IgD-negative memory B cell (primary cell): ENCODE data around the gene LDLRAD4. TPM values are rescaled to one million over a fixed set of nuclear protein-coding genes. Genes with fewer than 3 reads are reported as not detected.

ENCODE experiments used
- H3K27ac Mint-ChIP-seq, 3 donors: one replicate each; pipeline ENCODE4 v1.8.0; 2020 to 2022; ENCODE audit warnings: mild to moderate bottlenecking in 3 of 3, mixed read lengths in 3 of 3, moderate library complexity in 1 of 3
- H3K27me3 Mint-ChIP-seq: one replicate; pipeline ENCODE4 v1.8.0; 2021; ENCODE audit warnings: mixed read lengths
- H3K36me3 Mint-ChIP-seq: one replicate; pipeline ENCODE4 v1.8.0; 2020; ENCODE audit warnings: mild to moderate bottlenecking, mixed read lengths
- H3K4me1 Mint-ChIP-seq, 3 donors: one replicate each; pipeline ENCODE4 v1.8.0; 2020 to 2022; ENCODE audit warnings: mixed read lengths in 3 of 3, mild to moderate bottlenecking in 1 of 3
- H3K4me3 Mint-ChIP-seq, 4 donors: one replicate each; pipeline ENCODE4 v1.8.0; 2020 to 2022; ENCODE audit warnings: mild to moderate bottlenecking in 4 of 4, mixed read lengths in 4 of 4, moderate library complexity in 3 of 4
- H3K9me3 Mint-ChIP-seq, 3 donors: one replicate each; pipeline ENCODE4 v1.8.0; 2020 to 2021; ENCODE audit warnings: mixed read lengths in 3 of 3, mild to moderate bottlenecking in 1 of 3
- polyA plus RNA-seq: library from polyadenylated mRNA; unstranded; fragments of 300-500 nt; fragmentation: Illumina TruSeq; gene quantifications from one replicate; pipeline ENCODE4 v1.2.3, GENCODE V29; 2021

Gene LDLRAD4
- polyA plus RNA-seq, 1 donor from 2014 or later: 5.1 TPM

DNA sequence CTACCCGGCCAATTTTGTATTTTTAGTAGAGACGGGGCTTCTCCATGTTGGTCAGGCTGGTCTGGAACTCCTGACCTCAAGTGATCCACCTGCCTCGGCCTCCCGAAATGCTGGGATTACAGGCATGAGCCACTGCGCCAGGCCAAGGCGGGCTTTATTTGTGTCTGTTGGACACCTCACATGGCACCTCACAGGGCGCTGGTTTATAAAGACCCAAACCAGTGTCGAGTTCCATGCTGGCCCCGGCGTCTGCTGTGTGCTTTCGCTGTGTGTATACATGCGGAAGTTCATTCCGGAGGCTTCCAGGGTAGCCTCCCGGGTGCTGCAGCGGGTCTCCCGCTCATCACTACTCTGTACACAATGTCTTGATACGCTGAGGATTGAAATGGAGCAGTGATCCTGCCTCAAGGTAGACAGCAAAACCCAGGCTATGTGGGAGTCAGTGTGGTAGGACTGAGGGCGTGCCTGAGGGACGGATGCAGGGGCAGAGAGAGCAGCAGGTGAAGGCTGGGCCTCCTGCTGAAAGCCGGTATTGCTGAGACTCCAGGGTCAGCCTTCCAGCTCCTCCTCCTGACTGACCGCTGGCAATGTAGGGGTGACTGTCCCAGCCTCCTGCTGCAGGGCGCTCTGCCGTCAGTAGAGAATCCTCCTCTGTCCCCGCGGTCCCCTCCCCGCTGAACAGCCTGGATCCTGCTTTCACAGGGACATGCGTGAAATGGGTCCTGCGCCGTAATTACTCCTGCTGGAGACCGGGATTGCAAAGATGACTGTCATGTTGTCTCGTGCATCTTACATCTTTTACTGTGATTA lies 22.7 kb downstream of the LDLRAD4 start:
- peaks cover 5% of the 10 kb centered on the region for H3K27me3 Mint-ChIP-seq
- no peaks in the 10 kb centered on the region for H3K36me3 Mint-ChIP-seq
- H3K4me1 Mint-ChIP-seq: no peaks in the 10 kb centered on the region
- no peaks in the 10 kb centered on the region for H3K9me3 Mint-ChIP-seq
- H3K4me3 Mint-ChIP-seq: peak overlapping the region in 1 of 4 donors; percentile 43
- no peak overlapping the region for H3K27ac Mint-ChIP-seq

DNA sequence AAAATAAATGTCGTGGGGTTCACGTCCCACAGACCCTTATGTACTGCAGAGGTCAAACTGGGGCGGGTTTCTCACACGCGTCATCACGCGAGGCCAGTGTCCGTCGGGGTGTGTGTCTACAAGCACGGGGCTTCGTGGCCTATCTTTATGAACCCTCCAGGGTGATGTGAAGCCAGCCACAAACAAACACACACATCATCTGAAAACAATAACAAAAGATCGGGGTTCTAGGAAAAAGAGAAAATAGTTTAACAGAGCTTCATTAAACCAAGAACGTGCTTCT lies 23.3 kb downstream of the LDLRAD4 start:
- Mint-ChIP-seq H3K36me3 (no peaks in the 10 kb centered on the region), H3K4me1 (no peaks in the 10 kb centered on the region), H3K9me3 (no peaks in the 10 kb centered on the region), H3K4me3 (peak overlapping the region in 1 of 4 donors; percentile 43), H3K27ac (no peak overlapping the region), H3K27me3 (peaks cover 5% of the 10 kb centered on the region)

DNA sequence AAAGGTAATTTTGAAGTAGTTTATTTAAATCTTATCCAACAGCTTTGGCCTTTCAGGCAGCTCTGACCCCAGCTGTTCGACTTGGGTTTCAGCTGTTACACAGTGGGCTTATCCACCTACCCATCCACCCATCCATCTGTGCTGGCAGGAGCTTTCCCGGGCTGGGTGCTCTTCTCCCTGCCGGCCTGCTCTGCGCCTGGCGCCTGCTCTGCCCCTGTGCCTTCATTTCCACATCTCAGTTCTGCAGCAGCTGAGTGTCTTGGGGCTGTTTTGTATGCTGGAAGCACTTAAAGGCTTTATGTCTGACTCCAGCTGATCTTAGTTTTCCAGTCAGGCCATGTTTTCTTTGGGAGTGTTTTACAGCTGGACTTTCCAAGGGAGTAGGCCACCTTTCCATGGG lies 24.2 kb downstream of the LDLRAD4 start:
- Mint-ChIP-seq H3K4me3 (no peak overlapping the region), H3K36me3 (no peaks in the 10 kb centered on the region), H3K4me1 (no peaks in the 10 kb centered on the region), H3K27ac (no peak overlapping the region), H3K27me3 (peaks cover 2% of the 10 kb centered on the region), H3K9me3 (no peaks in the 10 kb centered on the region)

DNA sequence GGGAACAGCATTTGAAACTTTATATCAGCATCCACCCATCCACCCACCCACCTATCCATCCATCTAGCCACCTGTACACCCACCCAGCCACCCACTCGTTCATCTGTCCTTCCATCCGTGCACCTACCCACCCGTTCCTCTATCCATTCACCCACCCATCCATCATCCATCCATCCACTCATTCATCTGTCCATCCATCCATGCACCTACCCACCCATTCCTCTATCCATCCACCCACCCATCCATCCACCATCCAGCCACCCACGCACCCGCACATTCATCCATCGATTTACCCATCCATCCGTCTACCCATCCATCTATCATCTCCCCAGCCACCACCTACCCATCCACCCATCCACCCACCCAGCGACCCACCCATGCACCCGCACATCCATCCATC lies 24.8 kb downstream of the LDLRAD4 start:
- no peaks in the 10 kb centered on the region for H3K9me3 Mint-ChIP-seq
- H3K4me3 Mint-ChIP-seq: no peak overlapping the region
- H3K27me3 Mint-ChIP-seq: peaks cover 2% of the 10 kb centered on the region
- H3K4me1 Mint-ChIP-seq: no peaks in the 10 kb centered on the region
- H3K27ac Mint-ChIP-seq: no peak overlapping the region
- no peaks in the 10 kb centered on the region for H3K36me3 Mint-ChIP-seq

DNA sequence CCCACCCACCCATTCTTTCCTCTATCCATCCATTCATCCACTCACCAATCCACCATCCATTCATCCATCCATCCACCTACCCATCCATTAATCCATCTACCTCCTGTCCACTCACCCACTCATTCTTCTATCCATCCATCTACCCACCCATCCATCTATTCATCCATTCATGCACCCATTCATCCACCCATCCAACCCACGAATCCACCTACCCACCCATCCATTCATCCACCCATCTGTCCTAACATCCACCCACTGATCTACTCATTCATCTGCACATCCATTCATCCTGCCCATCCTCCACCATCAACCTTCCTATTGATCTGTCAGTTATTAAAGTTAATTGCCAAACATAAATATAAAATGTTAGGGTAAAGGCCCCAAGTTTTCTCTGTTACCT lies 25.6 kb downstream of the LDLRAD4 start:
- H3K4me3 Mint-ChIP-seq: peak overlapping the region in 1 of 4 donors; percentile 1
- H3K36me3 Mint-ChIP-seq: no peaks in the 10 kb centered on the region
- no peaks in the 10 kb centered on the region for H3K9me3 Mint-ChIP-seq
- H3K4me1 Mint-ChIP-seq: no peaks in the 10 kb centered on the region
- H3K27me3 Mint-ChIP-seq: peaks cover 2% of the 10 kb centered on the region
- H3K27ac Mint-ChIP-seq: no peak overlapping the region

DNA sequence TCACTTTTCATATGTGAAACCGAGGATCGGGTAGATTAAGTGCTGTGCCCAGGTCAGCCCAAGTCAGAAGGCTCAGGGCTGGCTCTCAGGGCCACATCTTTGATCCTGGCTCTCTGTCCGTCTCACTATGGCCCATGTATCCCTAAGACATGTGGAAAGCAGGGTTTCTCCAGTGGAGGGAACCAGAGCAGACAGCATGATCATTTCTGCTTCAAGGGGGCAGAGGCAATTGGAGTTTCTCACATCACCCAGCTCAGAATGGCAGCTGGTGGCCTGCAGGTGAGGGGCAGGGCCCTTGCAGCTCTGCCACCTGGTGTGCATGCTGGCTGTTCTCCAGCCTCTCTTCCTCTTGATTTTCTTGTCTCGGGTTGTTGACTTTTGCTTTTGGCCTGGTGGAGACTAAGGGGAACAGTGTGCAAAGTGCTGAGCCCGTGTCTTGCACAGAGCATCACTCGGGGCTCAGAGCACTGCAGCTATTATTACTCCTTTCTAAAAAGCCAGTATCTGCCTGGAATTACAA lies 27.0 kb downstream of the LDLRAD4 start:
- H3K27ac Mint-ChIP-seq: no peak overlapping the region
- H3K4me1 Mint-ChIP-seq: no peaks in the 10 kb centered on the region
- no peaks in the 10 kb centered on the region for H3K9me3 Mint-ChIP-seq
- no peaks in the 10 kb centered on the region for H3K36me3 Mint-ChIP-seq
- H3K4me3 Mint-ChIP-seq: no peak overlapping the region
- H3K27me3 Mint-ChIP-seq: peaks cover 2% of the 10 kb centered on the region

DNA sequence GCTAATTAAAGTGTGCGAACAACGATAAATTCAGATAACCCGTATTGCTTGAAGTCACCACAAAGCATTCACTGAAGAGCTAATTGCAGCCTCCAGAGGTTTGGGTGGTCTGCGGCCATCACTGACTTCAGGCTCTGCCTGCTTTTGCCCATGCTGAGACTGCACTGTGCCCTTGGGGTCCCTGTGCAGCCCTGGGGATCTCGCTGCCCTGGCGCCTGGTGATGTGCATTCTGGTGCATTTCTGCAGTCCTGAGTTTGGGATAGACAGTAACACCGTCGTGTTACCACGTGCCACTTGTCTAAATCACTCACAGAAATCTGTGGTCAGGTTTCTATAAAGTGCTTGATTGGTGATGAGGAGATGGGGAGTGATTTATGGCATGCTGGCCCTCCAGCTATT lies 27.6 kb downstream of the LDLRAD4 start:
- H3K27me3 Mint-ChIP-seq: peaks cover 2% of the 10 kb centered on the region
- no peaks in the 10 kb centered on the region for H3K36me3 Mint-ChIP-seq
- H3K4me1 Mint-ChIP-seq: no peaks in the 10 kb centered on the region
- no peaks in the 10 kb centered on the region for H3K9me3 Mint-ChIP-seq
- no peak overlapping the region for H3K4me3 Mint-ChIP-seq
- H3K27ac Mint-ChIP-seq: no peak overlapping the region

DNA sequence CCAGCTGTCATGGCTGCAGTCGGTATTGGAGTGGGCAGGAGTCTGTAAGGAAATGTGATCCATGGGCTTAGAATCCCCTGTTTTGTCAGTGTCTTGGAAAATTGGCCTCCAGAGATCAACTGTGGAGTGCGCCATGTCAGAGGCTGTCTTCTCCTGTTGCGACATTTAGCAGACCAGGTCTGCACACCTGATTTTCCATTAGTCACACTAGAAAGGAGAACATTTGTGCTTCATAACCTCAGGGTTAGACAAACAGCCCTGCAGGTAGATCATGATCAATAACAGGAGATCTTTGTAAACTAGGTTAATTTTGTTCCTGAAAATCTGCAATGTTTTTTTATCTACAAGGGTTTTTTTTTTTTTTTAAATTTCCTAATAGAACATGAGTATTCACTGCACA lies 28.0 kb downstream of the LDLRAD4 start:
- no peak overlapping the region for H3K4me3 Mint-ChIP-seq
- no peaks in the 10 kb centered on the region for H3K36me3 Mint-ChIP-seq
- H3K4me1 Mint-ChIP-seq: no peaks in the 10 kb centered on the region
- no peak overlapping the region for H3K27ac Mint-ChIP-seq
- no peaks in the 10 kb centered on the region for H3K9me3 Mint-ChIP-seq
- H3K27me3 Mint-ChIP-seq: peaks cover 2% of the 10 kb centered on the region

DNA sequence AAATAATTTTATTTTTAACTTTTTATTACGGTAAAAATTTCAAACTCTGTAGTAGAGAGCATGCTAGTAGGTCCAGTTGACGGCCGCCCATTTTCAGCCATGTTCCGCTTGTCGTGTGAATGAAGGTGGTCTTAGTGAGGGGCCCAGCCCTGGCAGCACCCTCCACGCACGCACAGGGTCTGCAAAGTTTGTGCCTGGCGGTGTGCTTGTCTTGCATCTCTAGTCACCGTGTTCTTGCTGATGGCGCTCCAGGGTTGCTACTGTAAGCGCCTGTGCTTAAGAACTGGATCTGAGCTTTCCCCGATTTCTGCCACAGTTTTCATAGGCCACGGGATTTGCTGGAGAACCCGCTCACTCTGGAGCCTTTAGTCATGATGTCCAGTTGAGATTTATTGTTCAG lies 28.9 kb downstream of the LDLRAD4 start:
- H3K9me3 Mint-ChIP-seq: no peaks in the 10 kb centered on the region
- no peaks in the 10 kb centered on the region for H3K4me1 Mint-ChIP-seq
- no peak overlapping the region for H3K27ac Mint-ChIP-seq
- H3K36me3 Mint-ChIP-seq: peaks cover 1% of the 10 kb centered on the region
- no peak overlapping the region for H3K4me3 Mint-ChIP-seq
- peaks cover 2% of the 10 kb centered on the region for H3K27me3 Mint-ChIP-seq

DNA sequence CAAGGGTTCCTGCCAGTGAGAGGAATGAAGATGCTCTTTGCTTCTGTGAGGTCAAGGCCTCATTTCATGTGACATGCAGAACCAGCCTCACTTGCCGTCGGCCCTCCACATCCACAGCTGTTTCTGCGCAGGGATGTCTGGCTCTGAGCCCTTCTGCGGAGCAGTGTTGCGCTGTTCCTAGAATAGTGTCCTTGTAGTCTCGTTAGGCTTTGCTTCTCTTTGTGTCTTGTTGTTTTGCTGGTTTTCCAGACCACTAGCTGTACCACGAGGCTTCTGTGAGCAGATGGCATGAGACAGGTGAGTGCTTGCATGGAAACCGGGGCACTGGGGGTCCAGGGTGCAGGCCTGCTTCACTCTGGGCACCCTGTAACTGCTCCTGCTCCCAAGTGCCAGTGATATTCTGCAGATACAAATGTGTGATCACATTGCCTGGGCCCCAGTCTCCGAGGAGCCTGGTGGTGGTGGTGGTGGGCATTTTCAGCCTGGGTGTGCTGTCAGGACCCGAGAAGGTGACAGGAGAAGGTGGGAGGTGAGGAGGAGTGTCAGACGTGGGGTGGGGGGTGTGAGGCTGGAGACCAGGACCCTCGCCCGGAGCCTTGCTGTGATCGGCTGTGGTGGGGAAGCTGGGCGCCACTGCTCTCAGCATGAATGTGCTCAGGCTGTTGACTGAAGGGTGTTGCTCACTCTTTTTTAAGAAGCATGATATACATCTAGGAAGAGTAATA lies 34.3 kb downstream of the LDLRAD4 start:
- no peak overlapping the region for H3K27ac Mint-ChIP-seq
- H3K9me3 Mint-ChIP-seq: no peaks in the 10 kb centered on the region
- H3K27me3 Mint-ChIP-seq: peaks cover 5% of the 10 kb centered on the region
- peaks cover 3% of the 10 kb centered on the region for H3K36me3 Mint-ChIP-seq
- H3K4me1 Mint-ChIP-seq: peaks cover 0 to 2% (median 0%) of the 10 kb centered on the region in 3 donors
- no peak overlapping the region for H3K4me3 Mint-ChIP-seq

DNA sequence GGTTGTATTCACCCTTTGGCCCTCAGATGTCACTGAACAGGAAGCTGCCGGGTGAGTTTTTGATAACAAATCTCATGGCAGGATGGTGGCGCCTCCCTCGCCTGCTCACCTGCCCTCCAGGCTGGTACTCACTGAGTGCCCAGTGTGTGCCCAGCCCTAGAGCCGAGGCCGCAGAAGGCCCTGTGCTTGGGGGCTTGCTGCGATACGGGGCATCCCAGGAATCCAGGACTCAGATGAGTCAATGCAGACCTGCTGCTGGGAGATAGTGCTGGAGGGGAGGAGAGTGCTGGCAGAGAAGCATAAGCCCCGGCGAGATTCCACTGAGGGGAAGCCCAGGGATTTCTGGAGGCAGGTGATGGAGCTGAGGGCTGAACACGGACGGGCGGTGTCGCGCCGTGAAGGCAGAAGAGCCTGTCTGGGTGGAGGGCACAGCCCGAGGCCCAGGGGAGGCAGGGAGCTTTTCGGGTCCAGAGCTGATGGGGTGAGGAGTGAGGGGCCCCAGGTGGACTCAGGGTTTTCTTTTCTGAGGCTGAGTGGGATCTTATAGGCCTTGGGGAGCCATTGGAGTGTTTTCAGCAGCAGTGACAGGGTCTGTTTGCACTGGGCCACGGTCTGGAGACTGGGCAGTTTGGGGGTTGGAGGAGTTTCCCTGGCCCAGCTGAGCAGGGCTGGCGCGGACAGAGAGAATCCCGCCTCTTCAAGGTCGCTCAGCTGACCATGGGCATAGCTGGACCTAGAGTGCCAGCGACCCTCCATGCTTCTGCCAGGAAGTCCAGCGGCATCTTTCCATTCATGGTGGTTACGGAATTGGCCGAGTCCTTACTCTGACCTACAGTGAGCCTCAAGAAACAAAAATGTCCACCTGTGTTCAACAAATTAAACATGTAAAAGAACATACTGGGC lies 35.5 kb downstream of the LDLRAD4 start:
- Mint-ChIP-seq H3K4me3 (no peak overlapping the region), H3K27me3 (peaks cover 5% of the 10 kb centered on the region), H3K4me1 (peaks cover 0 to 2% (median 0%) of the 10 kb centered on the region in 3 donors), H3K9me3 (no peaks in the 10 kb centered on the region), H3K36me3 (peaks cover 3% of the 10 kb centered on the region), H3K27ac (no peak overlapping the region)

DNA sequence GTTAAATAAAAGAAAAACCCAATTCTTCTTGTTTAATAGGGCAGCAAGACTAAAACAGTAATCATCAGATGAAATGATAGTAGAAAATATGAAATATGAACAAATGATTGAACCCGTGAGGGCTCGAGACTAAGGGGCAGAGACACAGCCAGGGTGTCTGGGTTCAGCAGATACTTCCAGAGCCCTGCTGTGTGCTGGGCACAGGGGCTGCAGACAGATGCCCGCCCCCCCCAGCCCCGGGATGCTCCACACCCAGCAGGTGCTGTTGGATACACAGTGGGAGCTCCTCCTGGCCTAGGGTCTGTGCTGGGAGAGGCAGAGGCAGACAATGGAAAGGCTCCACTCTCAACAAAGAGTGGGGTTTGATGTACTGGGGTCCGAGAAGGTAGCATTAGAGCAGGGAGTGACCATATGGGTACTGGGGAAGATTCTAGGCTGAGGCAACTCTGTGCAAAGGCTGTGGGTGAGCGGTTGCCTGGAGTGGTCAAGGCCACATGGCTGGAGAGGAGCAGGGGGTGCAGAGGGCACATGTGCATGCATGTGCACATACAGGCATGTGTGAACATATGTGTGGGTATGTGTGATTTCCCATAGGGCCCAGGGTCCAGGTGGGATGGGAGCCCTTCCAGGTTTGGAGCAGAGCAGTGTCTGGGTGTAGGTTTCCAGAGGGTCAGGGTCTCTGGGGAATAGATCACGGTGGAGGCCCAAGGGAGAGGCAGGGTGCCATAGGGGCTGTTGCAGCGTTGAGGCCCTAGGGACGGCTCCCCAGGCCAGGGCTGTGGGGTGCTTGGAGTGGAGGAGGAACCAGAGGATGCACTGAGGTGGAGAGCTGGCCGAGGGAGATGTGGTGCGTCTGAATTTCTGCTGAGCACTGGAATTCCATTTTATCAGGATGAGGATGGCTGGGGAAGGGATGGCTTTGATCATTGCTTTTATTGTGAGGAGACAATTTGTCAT lies 36.7 kb downstream of the LDLRAD4 start:
- Mint-ChIP-seq H3K4me1 (peaks cover 0 to 2% (median 0%) of the 10 kb centered on the region in 3 donors), H3K27ac (no peak overlapping the region), H3K36me3 (peaks cover 4% of the 10 kb centered on the region), H3K4me3 (no peak overlapping the region), H3K27me3 (peaks cover 7% of the 10 kb centered on the region), H3K9me3 (no peaks in the 10 kb centered on the region)

DNA sequence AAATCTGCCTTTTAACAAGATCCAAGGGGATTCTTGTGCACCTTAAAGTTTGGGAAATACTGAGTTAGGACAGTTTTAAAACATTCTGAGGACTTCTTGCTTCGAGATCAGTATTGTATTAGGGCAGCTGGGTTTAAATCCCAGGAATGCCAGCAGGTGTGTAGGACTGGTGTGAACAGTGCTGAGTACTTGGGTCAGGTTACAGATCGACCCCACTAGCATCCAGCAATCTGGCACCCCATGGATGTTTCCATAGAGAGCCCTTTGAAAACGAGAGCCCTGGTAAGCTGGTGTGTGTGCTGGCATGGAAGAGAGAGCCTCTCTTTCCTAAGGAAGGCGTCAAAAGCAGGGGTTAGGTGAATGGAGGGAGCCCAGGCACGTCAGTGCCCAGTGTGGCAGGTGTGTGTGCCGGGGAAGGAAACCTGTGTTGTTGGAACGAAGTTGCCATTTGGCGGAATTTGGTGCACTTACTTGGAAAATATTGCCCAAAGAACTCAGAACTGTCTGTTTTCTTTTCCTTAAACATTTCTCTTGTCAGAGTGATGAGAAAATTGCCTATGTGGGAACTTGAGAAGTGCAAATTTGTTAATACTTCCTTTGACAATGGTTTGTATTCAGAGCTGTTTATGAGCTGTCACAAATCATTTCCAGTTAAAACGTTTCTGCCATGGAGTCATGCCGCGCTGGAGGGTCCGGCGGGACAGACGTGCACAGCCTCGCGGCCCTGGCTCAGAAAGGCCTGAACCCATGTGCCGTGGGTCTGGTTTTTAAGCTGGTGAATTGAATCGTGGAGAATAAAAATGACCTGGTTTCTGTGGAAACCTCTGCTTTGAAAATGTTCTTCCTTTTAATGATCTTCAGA lies 38.1 kb downstream of the LDLRAD4 start:
- H3K9me3 Mint-ChIP-seq: peaks cover 0 to 3% (median 0%) of the 10 kb centered on the region in 3 donors
- peaks cover 4% of the 10 kb centered on the region for H3K36me3 Mint-ChIP-seq
- peaks cover 0 to 5% (median 3%) of the 10 kb centered on the region in 3 donors for H3K4me1 Mint-ChIP-seq
- H3K4me3 Mint-ChIP-seq: no peak overlapping the region
- peak overlapping the region in 1 of 3 donors; percentile 15 for H3K27ac Mint-ChIP-seq
- H3K27me3 Mint-ChIP-seq: peaks cover 11% of the 10 kb centered on the region
